Stimulated activated naive CD8-positive, alpha-beta T cell treated with anti-CD3 and anti-CD28 coated beads, Interleukin-15, Interleukin-2, amounts not matched to agents 100 ng/mL and 50 ng/mL, for 24 hours (primary cell): ENCODE measurements around the gene CTDP1.
A peak's percentile ranks its signal among the peaks of the same experiment; 100 is the strongest.

Experiments
- H3K27ac Mint-ChIP-seq: one replicate; pipeline ENCODE4 v1.8.0; 2021; ENCODE audit warnings: mild to moderate bottlenecking, mixed read lengths
- H3K27me3 Mint-ChIP-seq: one replicate; pipeline ENCODE4 v1.8.0; 2021; ENCODE audit warnings: mixed read lengths
- H3K36me3 Mint-ChIP-seq: one replicate; pipeline ENCODE4 v1.8.0; 2021; ENCODE audit warnings: low read depth, mixed read lengths
- H3K4me1 Mint-ChIP-seq: one replicate; pipeline ENCODE4 v1.8.0; 2021; ENCODE audit warnings: low read depth, mixed read lengths
- H3K4me3 Mint-ChIP-seq: one replicate; pipeline ENCODE4 v1.8.0; 2021; ENCODE audit warnings: mild to moderate bottlenecking, mixed read lengths
- H3K9me3 Mint-ChIP-seq: one replicate; pipeline ENCODE4 v1.8.0; 2021; ENCODE audit warnings: mixed read lengths

Gene CTDP1, protein sequence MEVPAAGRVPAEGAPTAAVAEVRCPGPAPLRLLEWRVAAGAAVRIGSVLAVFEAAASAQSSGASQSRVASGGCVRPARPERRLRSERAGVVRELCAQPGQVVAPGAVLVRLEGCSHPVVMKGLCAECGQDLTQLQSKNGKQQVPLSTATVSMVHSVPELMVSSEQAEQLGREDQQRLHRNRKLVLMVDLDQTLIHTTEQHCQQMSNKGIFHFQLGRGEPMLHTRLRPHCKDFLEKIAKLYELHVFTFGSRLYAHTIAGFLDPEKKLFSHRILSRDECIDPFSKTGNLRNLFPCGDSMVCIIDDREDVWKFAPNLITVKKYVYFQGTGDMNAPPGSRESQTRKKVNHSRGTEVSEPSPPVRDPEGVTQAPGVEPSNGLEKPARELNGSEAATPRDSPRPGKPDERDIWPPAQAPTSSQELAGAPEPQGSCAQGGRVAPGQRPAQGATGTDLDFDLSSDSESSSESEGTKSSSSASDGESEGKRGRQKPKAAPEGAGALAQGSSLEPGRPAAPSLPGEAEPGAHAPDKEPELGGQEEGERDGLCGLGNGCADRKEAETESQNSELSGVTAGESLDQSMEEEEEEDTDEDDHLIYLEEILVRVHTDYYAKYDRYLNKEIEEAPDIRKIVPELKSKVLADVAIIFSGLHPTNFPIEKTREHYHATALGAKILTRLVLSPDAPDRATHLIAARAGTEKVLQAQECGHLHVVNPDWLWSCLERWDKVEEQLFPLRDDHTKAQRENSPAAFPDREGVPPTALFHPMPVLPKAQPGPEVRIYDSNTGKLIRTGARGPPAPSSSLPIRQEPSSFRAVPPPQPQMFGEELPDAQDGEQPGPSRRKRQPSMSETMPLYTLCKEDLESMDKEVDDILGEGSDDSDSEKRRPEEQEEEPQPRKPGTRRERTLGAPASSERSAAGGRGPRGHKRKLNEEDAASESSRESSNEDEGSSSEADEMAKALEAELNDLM

DNA sequence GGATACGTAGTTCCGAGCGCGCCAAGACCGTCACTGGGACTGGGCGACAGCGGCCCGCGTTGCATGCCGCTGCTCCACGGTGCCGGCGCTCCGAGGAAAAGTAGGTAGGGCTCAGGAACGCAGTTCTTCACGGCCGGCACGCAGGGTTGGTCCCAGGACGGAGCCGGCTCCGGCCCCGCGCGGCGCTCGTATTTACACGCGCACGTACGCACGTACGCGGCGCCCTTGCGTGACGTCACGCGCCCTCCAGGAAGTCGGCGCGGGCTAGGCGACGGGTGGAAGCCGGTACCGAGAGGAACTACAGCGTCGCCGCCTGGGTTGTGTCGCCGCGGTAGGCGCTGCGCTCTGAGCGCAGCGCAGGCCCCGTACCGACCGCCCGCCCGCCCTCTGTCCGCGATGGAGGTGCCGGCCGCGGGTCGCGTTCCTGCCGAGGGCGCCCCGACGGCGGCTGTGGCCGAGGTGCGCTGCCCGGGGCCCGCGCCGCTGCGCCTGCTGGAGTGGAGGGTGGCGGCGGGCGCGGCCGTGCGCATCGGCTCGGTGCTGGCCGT lies at the start of gene CTDP1:
Gene CTDP1 (plus strand): TSS at position 252 of the 548 bp plus-strand sequence. CDS start 145 bp downstream, at position 397.
- Mint-ChIP-seq H3K27ac (peak within 1 kb of the TSS; percentile 97), H3K9me3 (no peaks in the 10 kb centered on the region), H3K36me3 (peaks cover 59% of the 10 kb centered on the region), H3K4me1 (peaks cover 68% of the 10 kb centered on the region), H3K27me3 (no peaks in the 10 kb centered on the region), H3K4me3 (peak within 1 kb of the TSS; percentile 95)

DNA sequence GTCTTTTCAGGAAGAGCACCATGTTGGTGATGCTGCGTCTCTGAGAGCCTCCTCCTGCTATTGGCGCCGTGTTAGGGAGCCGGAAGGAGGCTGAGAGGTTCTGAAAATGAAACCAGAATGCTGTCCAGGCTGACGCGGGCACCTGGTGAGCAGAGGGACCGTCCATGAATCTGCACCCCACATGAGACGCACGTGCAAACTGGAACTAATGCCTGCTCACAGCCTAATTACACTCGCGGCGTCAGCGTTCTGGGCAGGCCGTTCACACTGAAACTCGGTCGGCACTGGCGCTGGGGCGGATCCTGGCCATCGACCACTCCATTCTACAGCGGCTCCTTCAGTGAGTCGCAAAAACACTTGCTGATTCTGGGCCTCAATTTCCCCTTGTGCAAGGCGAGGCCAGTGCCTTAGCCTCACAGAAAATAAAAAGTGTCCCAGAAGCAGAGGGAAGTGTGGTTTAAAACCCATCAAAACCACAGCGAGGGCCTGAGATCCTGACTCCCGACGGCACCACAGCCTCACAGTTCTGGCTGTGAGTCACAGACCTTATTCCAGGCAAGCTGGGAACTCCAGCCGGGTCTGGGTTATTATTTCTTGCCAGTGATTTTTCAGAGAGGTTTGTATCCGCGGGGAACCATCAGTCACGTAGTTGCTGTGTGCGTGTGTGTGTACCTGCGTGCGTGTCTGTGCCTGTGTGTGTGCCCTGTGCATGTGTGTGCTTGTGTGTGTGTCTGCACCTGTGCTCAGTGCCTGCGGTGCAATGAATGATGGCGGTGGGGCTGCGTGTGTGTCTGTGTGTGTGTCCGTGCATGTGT lies 49.1 kb upstream of the CTDP1 start:
- H3K27ac Mint-ChIP-seq = peak overlapping the region; percentile 10
- H3K4me3 Mint-ChIP-seq = no peak overlapping the region
- no peaks in the 10 kb centered on the region for H3K27me3 Mint-ChIP-seq
- H3K9me3 Mint-ChIP-seq = peaks cover 7% of the 10 kb centered on the region
- no peaks in the 10 kb centered on the region for H3K36me3 Mint-ChIP-seq
- H3K4me1 Mint-ChIP-seq = peaks cover 14% of the 10 kb centered on the region

DNA sequence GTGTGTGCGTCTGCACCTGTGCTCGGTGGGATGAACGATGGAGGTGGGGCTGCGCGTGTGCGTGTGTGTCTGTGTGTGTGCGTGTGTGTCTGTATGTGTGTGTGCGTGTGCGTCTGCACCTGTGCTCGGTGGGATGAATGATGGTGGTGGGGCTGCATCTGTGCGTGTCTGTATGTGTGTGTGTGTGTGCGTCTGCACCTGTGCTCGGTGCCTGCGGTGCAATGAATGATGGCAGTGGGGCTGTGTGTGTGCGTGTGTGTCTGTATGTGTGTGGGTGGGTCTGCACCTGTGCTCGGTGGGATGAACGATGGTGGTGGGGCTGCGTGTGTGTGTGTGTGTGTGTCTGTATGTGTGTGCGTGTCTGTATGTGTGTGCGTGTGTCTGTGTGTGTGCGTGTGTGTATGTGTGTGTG lies 48.5 kb upstream of the CTDP1 start:
- H3K36me3 Mint-ChIP-seq = no peaks in the 10 kb centered on the region
- no peak overlapping the region for H3K4me3 Mint-ChIP-seq
- no peaks in the 10 kb centered on the region for H3K27me3 Mint-ChIP-seq
- H3K27ac Mint-ChIP-seq = peak overlapping the region; percentile 10
- H3K9me3 Mint-ChIP-seq = peaks cover 7% of the 10 kb centered on the region
- peaks cover 11% of the 10 kb centered on the region for H3K4me1 Mint-ChIP-seq

- no peaks in the 10 kb centered on the region for H3K36me3 Mint-ChIP-seq
- H3K9me3 Mint-ChIP-seq = peaks cover 7% of the 10 kb centered on the region
- peak overlapping the region; percentile 32 for H3K27ac Mint-ChIP-seq
- peaks cover 11% of the 10 kb centered on the region for H3K4me1 Mint-ChIP-seq
- peaks cover under 1% of the 10 kb centered on the region for H3K27me3 Mint-ChIP-seq
- no peak overlapping the region for H3K4me3 Mint-ChIP-seq
Observed at GRCh38 chr18:79631761-79632446, 47.7 kb upstream of the CTDP1 start.

GRCh38 chr18:79632765-79633164 lies 46.8 kb upstream of the CTDP1 start:
- H3K4me3 Mint-ChIP-seq = no peak overlapping the region
- H3K27me3 Mint-ChIP-seq = peaks cover 4% of the 10 kb centered on the region
- H3K9me3 Mint-ChIP-seq = peaks cover 7% of the 10 kb centered on the region
- H3K36me3 Mint-ChIP-seq = no peaks in the 10 kb centered on the region
- peaks cover 11% of the 10 kb centered on the region for H3K4me1 Mint-ChIP-seq
- H3K27ac Mint-ChIP-seq = no peak overlapping the region

- H3K27me3 Mint-ChIP-seq = peaks cover 10% of the 10 kb centered on the region
- H3K9me3 Mint-ChIP-seq = peaks cover 7% of the 10 kb centered on the region
- H3K4me3 Mint-ChIP-seq = no peak overlapping the region
- H3K27ac Mint-ChIP-seq = peak overlapping the region; percentile 49
- peaks cover 11% of the 10 kb centered on the region for H3K4me1 Mint-ChIP-seq
- H3K36me3 Mint-ChIP-seq = no peaks in the 10 kb centered on the region
Observed at GRCh38 chr18:79634186-79634585, 45.4 kb upstream of the CTDP1 start.

- no peak overlapping the region for H3K4me3 Mint-ChIP-seq
- H3K9me3 Mint-ChIP-seq = peaks cover 7% of the 10 kb centered on the region
- no peaks in the 10 kb centered on the region for H3K36me3 Mint-ChIP-seq
- H3K4me1 Mint-ChIP-seq = peaks cover 11% of the 10 kb centered on the region
- no peak overlapping the region for H3K27ac Mint-ChIP-seq
- peaks cover 14% of the 10 kb centered on the region for H3K27me3 Mint-ChIP-seq
Observed at GRCh38 chr18:79634593-79635426, 44.8 kb upstream of the CTDP1 start.

DNA sequence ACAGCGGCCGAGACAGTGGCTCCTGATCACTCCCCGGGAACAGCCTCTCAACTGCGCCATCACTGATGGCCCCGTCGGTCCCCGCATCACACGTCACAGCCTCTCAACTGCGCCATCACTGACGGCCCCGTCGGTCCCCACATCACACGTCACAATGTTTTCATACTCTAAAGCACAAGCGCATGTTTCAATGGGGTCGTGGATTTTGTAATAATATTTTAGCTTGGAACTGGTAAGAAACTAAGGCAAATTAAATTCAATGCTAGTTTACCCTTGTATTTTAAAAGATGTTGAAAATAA lies 44.2 kb upstream of the CTDP1 start:
- H3K27ac Mint-ChIP-seq = no peak overlapping the region
- peaks cover 11% of the 10 kb centered on the region for H3K4me1 Mint-ChIP-seq
- peaks cover 7% of the 10 kb centered on the region for H3K9me3 Mint-ChIP-seq
- H3K27me3 Mint-ChIP-seq = peaks cover 14% of the 10 kb centered on the region
- H3K4me3 Mint-ChIP-seq = no peak overlapping the region
- H3K36me3 Mint-ChIP-seq = no peaks in the 10 kb centered on the region

DNA sequence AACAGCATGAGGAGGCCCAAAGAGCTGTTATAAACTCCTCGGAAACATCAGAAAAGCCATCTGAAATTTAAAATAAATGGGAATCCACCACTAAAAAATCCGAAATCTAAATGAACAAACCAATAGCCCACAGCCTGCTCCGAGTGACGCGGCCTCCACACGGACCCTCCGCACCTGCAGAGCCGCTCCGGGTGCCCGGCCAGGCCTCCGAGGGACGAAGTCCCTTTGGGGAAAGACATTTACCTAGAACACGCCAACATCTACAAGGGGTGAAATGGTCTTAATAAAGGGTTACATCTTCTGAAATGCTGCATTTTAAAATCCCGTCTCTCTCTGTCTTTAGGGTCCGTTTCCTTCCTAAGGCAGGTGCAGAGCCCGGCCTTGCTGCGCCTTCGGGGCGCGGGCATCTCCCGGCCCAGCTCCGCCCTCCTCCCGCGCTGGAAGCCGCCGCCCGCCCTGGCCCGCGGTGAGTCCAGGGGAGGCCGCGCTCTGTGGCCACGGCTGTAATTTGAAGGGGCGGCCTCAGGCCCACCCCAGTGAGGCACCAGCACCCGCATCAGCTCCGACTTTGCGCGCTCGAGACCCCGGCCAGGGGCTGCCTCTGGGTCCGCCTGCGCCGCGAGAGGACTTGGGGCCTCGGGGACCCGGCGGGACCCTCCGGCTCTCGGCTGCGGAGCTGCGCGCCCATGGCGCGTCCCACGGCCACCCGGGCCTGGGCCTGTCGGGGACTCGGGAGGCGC lies 42.3 kb upstream of the CTDP1 start:
- peaks cover 14% of the 10 kb centered on the region for H3K27me3 Mint-ChIP-seq
- H3K36me3 Mint-ChIP-seq = no peaks in the 10 kb centered on the region
- peaks cover under 1% of the 10 kb centered on the region for H3K4me1 Mint-ChIP-seq
- H3K27ac Mint-ChIP-seq = no peak overlapping the region
- H3K9me3 Mint-ChIP-seq = peaks cover 7% of the 10 kb centered on the region
- no peak overlapping the region for H3K4me3 Mint-ChIP-seq

DNA sequence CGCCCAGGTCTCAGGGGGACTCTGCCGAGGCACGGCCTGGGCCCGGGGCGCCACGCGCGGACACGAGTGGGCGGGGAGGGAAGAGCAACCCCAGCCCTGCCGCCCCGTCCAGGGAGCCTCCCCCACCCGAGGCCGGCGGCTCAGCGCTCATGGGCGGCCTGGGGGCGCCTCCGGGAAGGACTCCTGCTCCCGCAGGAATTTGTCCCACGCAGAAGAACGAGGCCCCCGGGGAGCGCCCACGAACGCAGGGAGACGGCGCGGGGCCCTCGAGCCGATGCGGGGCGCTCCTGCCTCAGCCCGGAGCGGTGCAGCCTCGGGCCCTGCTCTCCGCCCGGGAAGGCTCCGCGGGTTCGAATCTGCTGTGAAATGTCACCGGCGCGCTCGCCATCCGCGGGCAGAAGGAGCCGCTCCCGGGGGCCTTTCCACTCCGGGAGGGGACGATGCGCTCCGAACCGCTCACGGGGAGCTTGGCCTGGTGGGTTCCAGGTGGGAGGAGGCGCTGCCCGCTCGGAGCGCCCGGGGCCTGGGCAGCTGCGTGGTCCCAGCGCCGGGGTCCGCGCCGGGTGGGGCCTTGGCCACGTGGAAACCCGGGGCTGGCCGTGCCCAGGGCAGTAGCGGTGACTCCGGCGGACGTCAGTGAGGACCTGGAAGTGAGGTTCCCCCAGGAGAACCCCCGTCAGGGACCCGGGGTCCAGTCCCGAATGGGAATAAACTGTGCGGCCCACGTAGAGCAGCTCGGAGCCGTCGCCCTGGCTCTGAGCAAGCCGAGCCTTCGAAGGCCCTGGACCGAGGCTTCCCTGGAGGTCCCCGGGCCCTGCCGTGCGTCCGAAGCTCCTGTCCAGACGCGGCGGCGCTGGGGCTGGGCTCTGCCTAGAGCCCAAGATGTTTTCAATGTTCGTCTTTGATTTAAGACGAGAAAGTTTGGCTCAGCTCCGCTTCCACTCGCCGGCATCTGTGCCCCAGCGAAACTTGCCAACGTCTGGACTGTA lies 41.4 kb upstream of the CTDP1 start:
- peaks cover 14% of the 10 kb centered on the region for H3K27me3 Mint-ChIP-seq
- H3K4me3 Mint-ChIP-seq = no peak overlapping the region
- peaks cover 7% of the 10 kb centered on the region for H3K4me1 Mint-ChIP-seq
- no peak overlapping the region for H3K27ac Mint-ChIP-seq
- H3K36me3 Mint-ChIP-seq = no peaks in the 10 kb centered on the region
- peaks cover 7% of the 10 kb centered on the region for H3K9me3 Mint-ChIP-seq

- no peak overlapping the region for H3K27ac Mint-ChIP-seq
Observed at GRCh38 chr18:79639072-79639829, 40.4 kb upstream of the CTDP1 start.

More at GRCh38 chr18:79639072-79639829, 40.4 kb upstream of the CTDP1 start:
- Mint-ChIP-seq H3K4me1 (peaks cover 14% of the 10 kb centered on the region), H3K27me3 (peaks cover 14% of the 10 kb centered on the region), H3K36me3 (no peaks in the 10 kb centered on the region), H3K4me3 (no peak overlapping the region), H3K9me3 (no peaks in the 10 kb centered on the region)
